PFSK-1 (cell line): ENCODE measurements around the gene SWAP70.

Experiments used
- POLR2AphosphoS5 ChIP-seq: IDR thresholded peaks from 2 replicates; pipeline ENCODE4 v1.6.1; 2012; ENCODE audit warnings: low read depth, mild to moderate bottlenecking, control low read depth, low read length, moderate library complexity
- REST ChIP-seq, 2 experiments: IDR thresholded peaks; 2 replicates each; pipeline versions ENCODE4 v1.6.1 to v1.8.0; 2011 to 2012; ENCODE audit warnings: low read depth in 2 of 2, low read length in 2 of 2, control low read depth in 1 of 2, inconsistent platforms in 1 of 2, mild to moderate bottlenecking in 1 of 2, moderate library complexity in 1 of 2; ENCODE audit not compliant: insufficient read depth in 1 of 2
- TAF1 ChIP-seq: IDR thresholded peaks from 2 replicates; pipeline ENCODE4 v1.6.1; 2012; ENCODE audit warnings: low read length, control low read depth, borderline replicate concordance; ENCODE audit not compliant: insufficient read depth

GRCh38 chr11:9704037-9704436, 40.2 kb downstream of the SWAP70 start:
- TF ChIP-seq TAF1 (no peak), REST (IDR thresholded peaks at IDR 0.05; ENCODE audit: insufficient read depth in 1 of 2, low read depth in 2 of 2, low read length in 2 of 2) (no peak), POLR2AphosphoS5 (no peak)
